DOHH2 (cell line): Measurements from ENCODE around the gene KICS2.

Source experiments
- CTCF ChIP-seq: fragments of 200-600 bp; sonication (generic); IDR thresholded peaks from one replicate; pipeline ENCODE4 v1.5.1; 2014; ENCODE audit warnings: antibody characterized with exemption, mild to moderate bottlenecking, low read depth, low read length; ENCODE audit not compliant: poor library complexity, severe bottlenecking
- EZH2phosphoT487 ChIP-seq: fragments of 200-600 bp; sonication (generic); IDR thresholded peaks from 2 replicates; pipeline ENCODE4 v1.6.1; 2017; ENCODE audit warnings: borderline replicate concordance, mild to moderate bottlenecking, antibody characterized with exemption, low read length, moderate library complexity, mixed read lengths

DNA sequence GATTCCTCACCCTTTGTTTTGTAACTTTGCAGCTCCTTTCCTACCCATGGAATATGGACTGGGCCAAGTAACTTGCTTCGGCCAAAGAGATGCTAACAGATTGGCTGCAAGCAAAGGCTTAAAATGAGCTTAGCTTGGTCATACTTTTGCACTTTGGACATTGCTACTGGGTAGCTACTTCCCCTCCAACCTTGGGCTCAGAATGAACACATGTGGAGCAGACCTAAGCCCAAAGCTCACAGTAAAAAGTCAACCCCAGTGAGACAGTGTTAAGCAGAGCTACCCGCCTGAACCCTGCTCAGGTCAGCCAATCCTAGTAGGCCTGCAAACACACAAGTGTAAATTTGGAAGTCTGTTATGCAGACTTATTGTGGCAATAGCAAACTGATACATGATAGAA, 14.6 kb downstream of the KICS2 start:
- TF ChIP-seq CTCF (no peak), EZH2phosphoT487 (no peak)
